Subcutaneous adipose tissue (tissue), 4 donors: ENCODE data around the gene HS6ST3. TPM values are rescaled to one million over a fixed set of nuclear protein-coding genes. Genes with fewer than 3 reads are reported as not detected.

Experiments
- total RNA-seq, 4 donors: library from RNA; depleted of rRNA; stranded (reverse); fragments of >200 nt; gene quantifications; one replicate each; pipeline ENCODE4 v1.1.0, GENCODE V29; 2016
- TF ChIP-seq, protein P1 (sequence below): fragments of 450-650 bp; IDR thresholded peaks from one replicate; pipeline ENCODE4 v1.5.1; 2016; ENCODE audit warnings: low read depth, mild to moderate bottlenecking, control low read depth, antibody characterized with exemption, moderate library complexity

Gene HS6ST3
- total RNA-seq, 4 donors from 2014 or later, result 0.33 to 1.3 (median 0.99) TPM

DNA sequence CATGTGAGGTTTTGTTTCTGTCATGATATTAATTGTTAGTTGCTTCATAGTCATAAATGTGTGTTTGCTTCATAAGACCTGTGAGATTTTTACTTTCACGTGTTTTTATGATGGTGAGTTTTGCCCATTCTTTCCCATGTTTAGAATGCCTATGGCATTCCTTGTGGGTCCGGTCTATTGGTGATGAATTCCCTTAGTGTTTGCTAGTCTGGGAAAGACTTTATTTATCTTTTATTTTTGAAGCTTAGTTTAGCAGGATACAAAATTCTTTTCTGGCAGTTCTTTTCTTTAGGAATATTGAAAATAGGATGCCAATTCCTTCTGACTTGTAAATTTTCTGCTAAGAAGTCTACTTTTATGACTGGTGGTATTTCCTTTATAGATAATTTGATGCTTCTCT lies 571.7 kb downstream of the HS6ST3 start:
- TF ChIP-seq, protein P1, sequence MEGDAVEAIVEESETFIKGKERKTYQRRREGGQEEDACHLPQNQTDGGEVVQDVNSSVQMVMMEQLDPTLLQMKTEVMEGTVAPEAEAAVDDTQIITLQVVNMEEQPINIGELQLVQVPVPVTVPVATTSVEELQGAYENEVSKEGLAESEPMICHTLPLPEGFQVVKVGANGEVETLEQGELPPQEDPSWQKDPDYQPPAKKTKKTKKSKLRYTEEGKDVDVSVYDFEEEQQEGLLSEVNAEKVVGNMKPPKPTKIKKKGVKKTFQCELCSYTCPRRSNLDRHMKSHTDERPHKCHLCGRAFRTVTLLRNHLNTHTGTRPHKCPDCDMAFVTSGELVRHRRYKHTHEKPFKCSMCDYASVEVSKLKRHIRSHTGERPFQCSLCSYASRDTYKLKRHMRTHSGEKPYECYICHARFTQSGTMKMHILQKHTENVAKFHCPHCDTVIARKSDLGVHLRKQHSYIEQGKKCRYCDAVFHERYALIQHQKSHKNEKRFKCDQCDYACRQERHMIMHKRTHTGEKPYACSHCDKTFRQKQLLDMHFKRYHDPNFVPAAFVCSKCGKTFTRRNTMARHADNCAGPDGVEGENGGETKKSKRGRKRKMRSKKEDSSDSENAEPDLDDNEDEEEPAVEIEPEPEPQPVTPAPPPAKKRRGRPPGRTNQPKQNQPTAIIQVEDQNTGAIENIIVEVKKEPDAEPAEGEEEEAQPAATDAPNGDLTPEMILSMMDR, result no peak

DNA sequence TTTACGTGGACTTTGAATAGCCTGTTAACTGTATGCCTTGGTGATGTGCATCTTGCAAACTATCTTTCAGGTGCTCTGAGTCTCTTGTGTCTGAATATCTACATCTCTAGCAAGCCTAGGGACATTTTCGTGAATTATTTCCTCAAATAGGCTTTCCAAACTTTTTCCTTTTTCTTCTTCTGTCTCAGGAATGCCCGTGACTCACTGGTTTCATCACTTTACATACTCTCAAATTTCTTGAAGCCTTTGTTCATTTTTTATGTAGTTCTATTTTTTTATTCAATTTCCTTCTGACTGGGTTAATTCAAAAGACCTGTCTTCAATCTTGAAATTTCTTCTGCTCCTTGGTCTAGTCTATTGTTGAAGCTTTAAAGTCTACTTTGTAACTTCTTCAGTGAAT lies 572.1 kb downstream of the HS6ST3 start:
- TF ChIP-seq, protein P1, result no peak

DNA sequence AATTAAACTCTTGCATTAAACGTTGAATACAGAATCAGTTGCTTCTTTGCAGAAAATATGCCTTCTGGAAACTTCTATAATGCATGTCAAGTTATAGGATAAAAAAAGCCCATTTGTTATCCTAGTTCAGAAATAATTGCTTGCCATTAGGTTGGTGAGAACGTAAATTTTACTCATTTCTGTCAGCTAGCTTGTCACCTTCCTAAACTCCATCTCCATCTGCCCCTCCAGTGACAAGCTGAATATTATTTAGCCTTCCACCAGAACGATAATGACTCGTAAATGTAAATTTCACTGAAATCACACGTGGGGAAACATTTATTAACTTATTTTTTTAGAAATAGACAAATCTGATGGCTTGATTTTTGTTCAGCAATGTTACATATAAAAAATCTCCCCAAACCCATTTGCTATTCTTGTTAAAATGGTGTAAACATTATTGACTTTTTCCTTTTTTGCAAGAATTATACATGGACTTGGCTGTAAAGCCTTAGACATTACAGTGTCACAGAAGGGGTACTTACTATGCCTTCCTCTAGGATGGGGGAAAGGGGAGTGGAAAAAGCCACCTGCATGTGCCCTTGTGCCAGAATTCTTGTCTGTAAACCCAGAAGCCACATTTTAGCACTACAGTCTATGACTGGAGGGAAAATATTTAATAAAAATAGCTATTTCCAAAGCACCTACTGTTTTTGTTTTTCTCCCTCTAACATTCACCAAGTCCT lies 577.5 kb downstream of the HS6ST3 start:
- TF ChIP-seq, protein P1, result no peak

DNA sequence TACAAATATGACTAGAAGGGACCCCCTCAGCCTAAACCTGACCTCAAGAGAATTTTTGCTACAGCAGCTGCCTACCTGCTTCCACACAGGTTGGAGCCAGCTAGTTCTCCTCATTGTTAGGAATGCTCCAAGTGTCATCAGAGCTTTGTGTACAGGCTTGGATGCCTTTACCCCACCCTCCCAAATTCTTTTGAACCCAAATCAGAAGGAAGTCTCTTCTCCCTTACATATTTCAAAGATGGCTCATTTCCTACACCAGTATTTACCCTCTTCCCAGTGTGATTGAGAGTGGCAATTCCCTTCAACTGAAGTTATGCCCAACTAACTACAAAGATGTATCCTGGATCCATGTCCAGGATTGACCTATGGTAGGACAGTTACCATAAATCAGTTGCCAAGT lies 581.2 kb downstream of the HS6ST3 start:
- TF ChIP-seq, protein P1, result no peak

DNA sequence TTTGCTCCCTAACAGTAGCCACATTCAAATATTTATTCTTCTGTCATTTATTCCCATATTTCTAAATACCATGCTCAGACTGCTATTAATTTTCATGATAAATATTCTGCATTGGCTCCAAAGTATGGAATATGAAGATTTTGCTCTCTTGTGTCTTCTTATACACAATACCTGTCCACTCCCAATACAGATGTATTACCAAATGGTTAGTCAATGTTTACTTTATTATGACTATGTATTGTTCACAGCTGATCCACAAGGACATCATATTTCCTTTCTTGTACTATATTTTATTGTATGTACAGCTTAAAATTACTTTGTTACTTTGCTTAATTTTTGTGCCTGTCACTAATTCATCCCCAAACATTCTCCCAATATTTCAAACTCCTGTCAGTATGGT lies 582.1 kb downstream of the HS6ST3 start:
- TF ChIP-seq, protein P1, result no peak

DNA sequence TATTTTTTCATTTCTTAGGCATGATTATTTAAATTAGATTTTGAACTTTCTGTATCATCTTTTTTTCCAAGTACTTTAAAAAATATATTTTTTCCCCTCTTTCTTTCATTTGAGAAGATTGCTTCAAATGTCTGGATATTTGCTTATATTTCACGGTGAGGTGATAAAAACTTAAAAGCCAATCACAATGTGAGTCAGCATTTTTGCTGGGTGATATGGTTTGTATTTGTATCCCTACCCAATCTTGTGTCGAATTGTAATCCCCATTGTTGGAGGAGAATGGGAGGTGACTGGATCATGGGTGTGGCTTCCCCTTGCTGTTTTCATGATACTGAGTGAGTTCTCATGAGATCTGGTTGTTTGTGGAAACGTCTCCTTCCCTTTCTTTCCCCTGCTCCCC lies 583.9 kb downstream of the HS6ST3 start:
- TF ChIP-seq, protein P1, result no peak

DNA sequence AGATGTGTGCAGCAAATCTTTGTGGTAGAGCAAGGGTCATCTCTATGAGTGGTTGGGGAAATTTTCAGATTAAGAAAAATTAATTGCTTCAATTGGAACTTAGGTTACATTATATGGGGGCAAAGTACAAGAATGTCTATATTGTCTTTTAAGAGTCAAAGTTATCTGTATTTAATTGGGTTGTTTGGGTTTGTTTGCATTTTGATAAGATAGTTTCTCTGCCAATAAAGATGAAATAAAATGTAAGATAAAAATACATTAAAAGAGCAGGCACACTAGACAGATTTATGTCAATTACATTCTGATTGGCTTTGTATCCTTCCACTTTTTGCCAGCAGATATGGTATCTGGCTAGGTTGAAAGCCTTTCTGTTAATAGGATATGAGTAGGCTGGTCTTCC lies 587.1 kb downstream of the HS6ST3 start:
- TF ChIP-seq, protein P1, result no peak
